GM13976 (cell line): ENCODE data around the gene CLCNKA.

ENCODE experiments used
- DNase-seq: peaks from one replicate; pipeline ENCODE4 v3.0.0; 2012; ENCODE audit warnings: low spot score
- in situ Hi-C: fragments of 300-500 bp; cut with MboI; formaldehyde crosslinking; loops from one replicate; pipeline ENCODE4 v1.12.0; 2022; ENCODE audit warnings: low sequenced_read_pairs, mixed read lengths, inconsistent platforms; ENCODE audit not compliant: unreplicated experiment
- TF ChIP-seq, protein P1 (sequence below): IDR thresholded peaks from 2 replicates; pipeline ENCODE4 v1.5.1; 2012; ENCODE audit warnings: borderline replicate concordance, mild to moderate bottlenecking; ENCODE audit not compliant: insufficient read depth; ENCODE audit errors: extremely low read depth, missing control alignments, control extremely low read depth

The CLCNKA gene

DNA sequence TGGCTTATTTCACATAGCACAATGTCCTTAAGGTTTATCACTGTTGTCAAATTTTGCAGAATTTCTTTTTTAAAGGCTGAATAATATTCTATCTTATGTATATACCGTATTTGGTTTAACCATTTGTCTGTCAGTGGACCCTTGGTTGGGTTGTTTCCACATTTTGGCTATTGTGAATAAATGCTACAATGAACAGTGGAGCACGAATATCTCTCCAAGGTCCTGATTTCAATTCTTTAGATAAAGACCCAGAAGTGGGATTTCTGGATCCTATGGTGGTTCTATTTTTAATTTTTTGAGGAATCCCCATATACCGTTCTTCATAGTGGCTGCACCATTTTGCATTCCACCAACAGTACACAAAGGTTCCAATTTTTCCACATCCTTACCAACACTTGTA, 40.2 kb upstream of the CLCNKA start:
- no peak for DNase-seq
- in situ Hi-C loops = loop anchor here (25.0 kb wide), 1 partner anchor 169 kb away; the partner anchor contains the start of gene UQCRHL
- TF ChIP-seq, protein P1, sequence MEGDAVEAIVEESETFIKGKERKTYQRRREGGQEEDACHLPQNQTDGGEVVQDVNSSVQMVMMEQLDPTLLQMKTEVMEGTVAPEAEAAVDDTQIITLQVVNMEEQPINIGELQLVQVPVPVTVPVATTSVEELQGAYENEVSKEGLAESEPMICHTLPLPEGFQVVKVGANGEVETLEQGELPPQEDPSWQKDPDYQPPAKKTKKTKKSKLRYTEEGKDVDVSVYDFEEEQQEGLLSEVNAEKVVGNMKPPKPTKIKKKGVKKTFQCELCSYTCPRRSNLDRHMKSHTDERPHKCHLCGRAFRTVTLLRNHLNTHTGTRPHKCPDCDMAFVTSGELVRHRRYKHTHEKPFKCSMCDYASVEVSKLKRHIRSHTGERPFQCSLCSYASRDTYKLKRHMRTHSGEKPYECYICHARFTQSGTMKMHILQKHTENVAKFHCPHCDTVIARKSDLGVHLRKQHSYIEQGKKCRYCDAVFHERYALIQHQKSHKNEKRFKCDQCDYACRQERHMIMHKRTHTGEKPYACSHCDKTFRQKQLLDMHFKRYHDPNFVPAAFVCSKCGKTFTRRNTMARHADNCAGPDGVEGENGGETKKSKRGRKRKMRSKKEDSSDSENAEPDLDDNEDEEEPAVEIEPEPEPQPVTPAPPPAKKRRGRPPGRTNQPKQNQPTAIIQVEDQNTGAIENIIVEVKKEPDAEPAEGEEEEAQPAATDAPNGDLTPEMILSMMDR = no peak

DNA sequence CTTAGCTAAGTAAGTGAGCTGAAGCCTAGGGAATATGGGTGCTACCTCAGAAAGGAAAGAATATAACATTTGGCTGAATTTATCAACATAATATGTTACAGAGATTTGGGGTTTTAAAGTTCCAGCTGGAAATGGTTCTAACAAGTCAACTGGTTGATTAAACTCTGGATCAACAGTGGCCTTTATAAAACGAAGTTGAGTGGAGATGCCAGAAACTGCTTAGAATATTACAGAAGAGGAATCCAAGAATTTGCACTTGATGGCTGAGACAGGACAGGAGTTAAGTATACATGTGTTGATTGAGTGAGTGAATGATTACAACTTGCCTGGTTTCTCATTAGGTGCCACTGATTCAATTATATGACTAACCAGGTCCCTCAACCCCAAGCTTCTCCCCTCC, 38.6 kb upstream of the CLCNKA start:
- TF ChIP-seq, protein P1 = no peak
- no peak for DNase-seq
- in situ Hi-C loops = loop anchor here (25.0 kb wide), 1 partner anchor 171 kb away; the partner anchor contains the start of gene UQCRHL

DNA sequence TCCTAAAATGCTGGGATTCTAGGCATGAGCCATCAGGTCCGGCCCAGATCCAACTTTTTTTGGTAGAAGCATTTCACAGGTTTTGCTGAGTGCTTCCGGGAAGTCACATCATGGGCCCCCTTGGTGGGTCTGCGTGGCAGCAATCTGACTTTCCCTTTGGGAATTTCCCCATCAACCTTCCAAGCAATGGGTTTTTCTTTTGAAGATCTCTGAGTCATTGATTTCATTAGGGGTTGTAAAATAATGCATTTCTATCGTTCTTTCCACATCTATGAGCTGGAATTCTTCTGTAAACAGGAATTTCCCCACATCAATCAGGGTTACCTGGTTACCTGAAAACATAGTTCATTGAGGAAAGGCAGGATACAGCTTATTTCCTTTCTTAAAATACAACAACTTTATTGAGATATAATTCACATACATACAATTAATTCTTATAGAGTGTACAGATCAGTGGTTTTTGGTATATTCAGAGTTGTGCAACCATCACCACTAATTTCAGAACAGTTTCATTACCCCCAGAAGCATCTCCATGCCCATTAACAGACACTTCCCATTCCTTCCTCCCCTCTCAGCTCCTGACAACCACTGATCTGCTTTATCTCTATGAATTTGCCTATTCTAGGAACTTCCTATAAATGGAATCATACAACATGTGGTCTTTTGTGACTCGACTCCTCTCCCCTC, 36.1 kb upstream of the CLCNKA start:
- in situ Hi-C loops = loop anchor here (25.0 kb wide), 1 partner anchor 173 kb away; the partner anchor contains the start of gene UQCRHL
- TF ChIP-seq, protein P1 = no peak
- DNase-seq = no peak

DNA sequence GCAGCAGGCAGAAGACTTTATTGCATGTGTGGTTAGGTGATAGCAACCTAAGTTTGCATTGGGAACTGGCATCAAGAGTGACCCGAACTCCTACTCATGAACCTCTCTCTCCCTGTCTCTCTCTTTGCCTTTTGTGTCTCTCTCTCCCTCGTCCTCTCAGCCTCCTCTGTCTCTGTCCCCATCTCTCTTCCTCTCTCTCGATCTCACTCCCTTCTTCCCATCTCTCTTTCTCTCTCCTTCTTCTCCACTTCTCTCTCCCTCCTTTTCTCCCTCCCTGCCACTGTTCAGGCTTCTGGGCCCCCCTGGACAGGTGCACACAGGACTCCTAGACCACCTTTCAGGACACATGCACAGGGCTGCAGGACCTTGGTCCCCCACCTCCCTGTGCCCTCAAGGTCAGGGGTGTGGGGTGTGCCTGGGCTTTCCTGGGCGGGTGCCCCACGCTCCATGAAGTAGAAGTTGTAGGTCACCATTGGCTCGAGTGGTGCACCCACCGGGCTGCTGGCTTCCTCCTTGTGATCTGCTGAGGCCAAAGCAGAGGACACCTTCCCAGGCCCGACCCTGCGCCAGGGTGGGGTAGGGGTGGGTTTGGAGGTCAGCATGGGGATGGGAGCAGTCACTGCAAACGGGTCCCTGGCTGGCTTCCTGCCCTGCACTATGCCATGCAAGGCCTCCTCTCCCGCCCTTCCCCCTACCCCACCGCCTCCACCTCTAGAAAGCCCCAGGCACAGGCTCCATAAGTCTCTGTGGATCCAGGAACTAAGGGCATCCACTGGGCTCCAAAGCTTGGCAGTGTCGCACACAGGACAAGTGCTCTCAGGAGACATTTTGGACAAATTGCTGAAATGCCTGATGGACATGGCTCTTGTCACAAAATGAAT, 32.7 kb upstream of the CLCNKA start:
- in situ Hi-C loops = loop anchor here (25.0 kb wide), 1 partner anchor 177 kb away; the partner anchor contains the start of gene UQCRHL
- TF ChIP-seq, protein P1 = no peak
- DNase-seq = no peak

DNA sequence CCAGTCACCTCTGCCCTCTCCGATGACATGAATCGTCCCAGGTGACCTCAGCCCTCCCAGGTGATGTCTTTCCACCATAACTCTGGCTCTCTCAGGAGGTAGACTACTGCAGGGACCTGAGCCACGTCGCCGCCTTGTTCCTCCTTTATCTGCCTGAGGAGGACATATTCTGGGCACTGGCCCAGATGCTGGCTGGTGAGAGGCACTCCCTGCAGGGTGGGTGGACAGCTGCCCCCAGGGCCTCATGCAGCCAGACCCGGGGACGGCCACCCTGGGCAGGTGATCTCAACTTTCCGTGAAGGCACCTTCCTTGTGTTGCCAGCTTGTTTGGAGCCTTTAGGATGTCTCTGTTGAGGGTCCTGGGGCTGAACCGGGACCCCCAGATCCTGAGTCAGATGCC, 32.1 kb upstream of the CLCNKA start:
- TF ChIP-seq, protein P1 = no peak
- no peak for DNase-seq
- in situ Hi-C loops = loop anchor here (25.0 kb wide), 1 partner anchor 177 kb away; the partner anchor contains the start of gene UQCRHL

DNA sequence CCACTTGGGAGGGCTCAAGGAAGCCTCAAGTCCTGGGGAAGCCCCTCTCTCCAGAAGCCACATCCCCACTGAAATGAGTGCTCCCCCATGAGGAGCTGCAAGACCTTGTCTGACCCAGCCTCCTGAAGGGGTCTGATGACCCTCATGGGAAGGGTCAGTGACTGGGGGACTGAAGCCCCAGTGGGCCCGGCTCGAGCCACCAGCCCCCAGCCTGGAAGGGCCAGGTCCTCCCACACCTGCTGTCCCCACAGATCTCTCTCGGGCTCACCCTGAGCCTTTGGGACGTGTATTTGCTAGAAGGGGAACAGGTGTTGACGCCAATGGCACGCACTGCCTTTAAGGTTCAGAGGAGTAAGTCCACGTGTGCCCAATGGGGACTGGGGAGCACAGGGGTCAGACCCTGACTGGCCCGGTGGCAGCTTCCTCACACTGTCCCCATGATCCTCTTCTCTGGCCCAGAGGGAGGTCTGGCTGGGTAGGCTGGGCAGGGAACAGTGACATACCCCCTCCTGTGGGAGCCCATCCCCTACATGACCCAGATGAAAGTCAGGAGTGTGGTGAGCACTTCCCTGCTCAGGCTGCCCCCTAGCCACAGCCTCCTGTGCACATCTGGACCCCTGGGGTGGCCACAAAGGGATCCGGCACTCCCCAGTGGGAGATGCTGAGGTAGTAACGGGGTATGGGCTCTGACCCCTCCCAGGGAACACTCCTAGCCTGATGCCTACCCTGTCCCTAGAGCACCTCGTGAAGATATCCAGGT, 30.2 kb upstream of the CLCNKA start:
- in situ Hi-C loops = loop anchor here (25.0 kb wide), 1 partner anchor 179 kb away; the partner anchor contains the start of gene UQCRHL
- DNase-seq = no peak
- TF ChIP-seq, protein P1 = no peak
